Fibroblast of villous mesenchyme (primary cell): ENCODE data around the gene VGLL4. TPM values are rescaled to one million over a fixed set of nuclear protein-coding genes. Genes with fewer than 3 reads are reported as not detected.

Experiments used
- DNase-seq: peaks from one replicate; pipeline ENCODE4 v3.0.0-alpha.2; 2010; ENCODE audit warnings: low read depth
- H3K4me3 ChIP-seq: 2 replicates; pipeline ENCODE4 v1.5.1; 2011; ENCODE audit warnings: low read depth, mild to moderate bottlenecking, low read length
- total RNA-seq: library from RNA; depleted of rRNA; stranded (reverse); fragments of >200 nt; gene quantifications from 2 replicates; pipeline ENCODE4 v1.2.3, GENCODE V29; 2012
- TF ChIP-seq, protein P1 (sequence below): IDR thresholded peaks from 2 replicates; pipeline ENCODE4 v1.5.1; 2012; ENCODE audit warnings: low read depth, mild to moderate bottlenecking, low read length; ENCODE audit not compliant: insufficient read depth

Gene VGLL4
- total RNA-seq, 1 donor: 65.6 TPM

DNA sequence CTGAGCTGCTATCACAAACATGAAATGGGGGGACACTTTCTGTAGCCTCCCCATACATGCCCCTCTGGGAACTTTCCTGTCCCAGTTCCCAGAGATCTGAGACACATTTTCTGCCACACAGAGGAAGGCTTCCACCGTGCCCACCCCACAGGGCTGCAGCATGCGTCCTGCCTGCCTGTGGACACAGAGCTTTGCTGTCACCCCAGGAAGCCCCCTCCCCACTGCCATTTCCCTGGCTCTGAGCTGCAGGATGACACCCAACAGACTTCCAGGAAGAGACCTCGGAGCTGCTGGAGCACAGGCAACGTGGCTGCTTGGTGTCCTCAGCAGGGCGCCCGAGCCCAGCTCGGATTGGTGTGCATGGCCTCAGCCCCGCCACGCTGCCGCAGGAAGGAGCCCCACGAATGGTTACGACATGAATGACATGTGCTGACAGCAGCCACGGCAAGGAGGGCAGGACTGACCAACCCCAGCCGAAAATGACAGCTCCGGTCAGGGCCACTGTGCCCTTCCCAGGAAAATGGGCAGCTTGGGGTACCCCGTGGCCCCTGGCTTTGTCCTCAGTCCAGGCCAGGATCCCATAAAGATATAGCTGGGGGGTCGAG, 81.3 kb downstream of the VGLL4 start:
- H3K4me3 ChIP-seq: no peak overlapping the region
- TF ChIP-seq, protein P1, sequence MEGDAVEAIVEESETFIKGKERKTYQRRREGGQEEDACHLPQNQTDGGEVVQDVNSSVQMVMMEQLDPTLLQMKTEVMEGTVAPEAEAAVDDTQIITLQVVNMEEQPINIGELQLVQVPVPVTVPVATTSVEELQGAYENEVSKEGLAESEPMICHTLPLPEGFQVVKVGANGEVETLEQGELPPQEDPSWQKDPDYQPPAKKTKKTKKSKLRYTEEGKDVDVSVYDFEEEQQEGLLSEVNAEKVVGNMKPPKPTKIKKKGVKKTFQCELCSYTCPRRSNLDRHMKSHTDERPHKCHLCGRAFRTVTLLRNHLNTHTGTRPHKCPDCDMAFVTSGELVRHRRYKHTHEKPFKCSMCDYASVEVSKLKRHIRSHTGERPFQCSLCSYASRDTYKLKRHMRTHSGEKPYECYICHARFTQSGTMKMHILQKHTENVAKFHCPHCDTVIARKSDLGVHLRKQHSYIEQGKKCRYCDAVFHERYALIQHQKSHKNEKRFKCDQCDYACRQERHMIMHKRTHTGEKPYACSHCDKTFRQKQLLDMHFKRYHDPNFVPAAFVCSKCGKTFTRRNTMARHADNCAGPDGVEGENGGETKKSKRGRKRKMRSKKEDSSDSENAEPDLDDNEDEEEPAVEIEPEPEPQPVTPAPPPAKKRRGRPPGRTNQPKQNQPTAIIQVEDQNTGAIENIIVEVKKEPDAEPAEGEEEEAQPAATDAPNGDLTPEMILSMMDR: no peak
- no peak for DNase-seq

DNA sequence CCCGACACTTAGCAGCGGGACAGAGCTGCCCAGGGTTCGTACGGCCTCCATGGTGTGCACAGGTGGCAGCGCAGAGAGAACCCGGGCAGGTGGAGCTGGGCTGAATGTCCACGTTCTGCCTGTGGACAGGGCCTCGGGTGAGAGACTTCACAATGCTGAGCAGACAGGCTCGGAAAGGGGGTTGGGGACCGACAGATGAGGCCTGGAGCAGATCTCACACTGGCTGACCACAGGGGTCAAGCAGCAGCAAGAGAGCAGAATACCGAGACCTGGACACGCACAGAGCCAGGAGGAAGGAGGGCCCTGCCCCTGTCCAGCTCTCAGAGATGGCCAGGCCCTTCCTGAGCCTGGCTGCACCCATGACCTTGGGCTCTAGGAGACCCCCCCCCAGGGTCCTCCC, 83.0 kb downstream of the VGLL4 start:
- peak; percentile 73 for DNase-seq
- TF ChIP-seq, protein P1: no peak
- no peak overlapping the region for H3K4me3 ChIP-seq

DNA sequence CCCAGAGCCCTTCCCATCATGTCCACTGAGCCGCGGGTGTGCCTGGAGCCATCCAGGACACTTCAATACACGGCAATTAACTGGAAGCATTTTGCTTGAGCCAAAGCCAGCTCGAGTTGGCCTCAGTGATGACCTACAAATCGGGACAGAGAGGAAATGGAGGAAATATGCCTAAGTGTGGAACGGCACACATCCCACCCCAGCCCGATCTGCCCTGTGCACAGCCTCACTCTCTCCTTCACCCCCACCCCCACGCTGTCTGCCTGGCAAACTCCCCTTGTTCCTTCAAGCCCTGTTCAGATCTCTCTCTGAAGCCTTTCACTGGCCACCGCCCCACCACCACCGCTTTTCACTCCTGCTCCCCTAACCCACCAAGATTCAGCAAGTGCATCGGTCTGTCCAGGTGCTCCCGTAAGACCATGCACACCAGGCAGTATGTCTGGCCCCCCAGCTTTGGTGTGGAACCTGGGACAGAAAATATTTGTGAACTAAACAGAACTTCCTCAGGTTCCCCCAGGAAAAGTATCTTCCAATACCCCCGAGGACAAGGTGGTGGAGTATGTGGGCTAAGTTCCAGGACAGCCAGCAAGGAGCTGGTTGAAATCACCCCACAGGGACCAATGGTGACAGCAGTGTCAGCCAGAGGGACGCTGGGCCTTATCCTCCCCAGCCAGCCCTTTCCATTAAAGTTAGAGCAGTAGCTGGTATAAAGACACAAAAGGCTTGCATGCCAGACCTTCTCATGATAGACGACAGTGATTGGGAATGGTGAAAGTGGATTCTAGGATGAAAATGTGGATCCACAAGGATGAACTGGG, 83.7 kb downstream of the VGLL4 start:
- no peak for DNase-seq

DNA sequence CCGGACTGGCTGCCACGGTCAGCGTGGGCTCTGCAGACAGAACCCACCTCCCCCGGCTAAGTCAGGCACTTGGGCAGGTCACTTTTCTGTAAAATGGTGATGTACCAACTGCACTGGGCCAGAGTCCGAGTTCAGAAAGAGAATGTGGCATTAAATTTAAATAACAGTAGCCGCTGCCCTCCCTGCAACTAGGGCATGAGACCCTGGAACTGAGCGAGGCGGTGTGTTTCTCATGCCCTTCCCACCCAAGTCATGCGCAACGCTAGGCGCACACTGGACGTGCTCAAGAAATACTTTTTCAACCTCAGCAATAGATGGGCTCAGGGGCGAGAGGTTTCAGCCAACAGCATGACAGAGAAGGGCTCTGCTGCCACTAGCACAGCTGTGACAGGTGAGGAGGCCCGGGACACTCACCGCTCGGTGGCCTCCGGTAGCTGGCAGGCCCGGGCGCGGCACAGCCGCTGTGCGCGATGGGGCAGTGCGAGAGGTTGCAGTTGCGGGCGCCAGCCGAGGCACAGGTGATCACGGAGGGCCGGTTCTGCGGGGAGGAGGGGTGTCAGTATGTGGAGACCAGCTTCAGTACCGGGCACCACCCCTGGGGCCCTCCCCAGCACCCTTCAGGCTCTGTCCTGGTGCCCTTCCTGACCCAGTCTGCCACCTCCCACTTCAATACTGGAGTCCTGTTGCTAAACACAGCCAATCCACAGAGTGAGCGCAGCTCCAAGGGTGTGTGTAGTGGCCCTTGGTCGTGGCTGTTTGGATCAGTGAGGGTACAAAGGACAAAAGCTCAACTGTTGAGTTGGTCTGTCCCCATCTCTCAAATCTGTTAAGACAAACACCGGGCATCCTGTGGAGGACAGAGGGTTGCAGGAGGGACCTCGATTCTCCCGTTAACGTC, 84.5 kb downstream of the VGLL4 start:
- DNase-seq: no peak
- TF ChIP-seq, protein P1: no peak
- no peak overlapping the region for H3K4me3 ChIP-seq

More for the DNA sequence above, 83.7 kb downstream of the VGLL4 start:
- no peak overlapping the region for H3K4me3 ChIP-seq
- TF ChIP-seq, protein P1: no peak

DNA sequence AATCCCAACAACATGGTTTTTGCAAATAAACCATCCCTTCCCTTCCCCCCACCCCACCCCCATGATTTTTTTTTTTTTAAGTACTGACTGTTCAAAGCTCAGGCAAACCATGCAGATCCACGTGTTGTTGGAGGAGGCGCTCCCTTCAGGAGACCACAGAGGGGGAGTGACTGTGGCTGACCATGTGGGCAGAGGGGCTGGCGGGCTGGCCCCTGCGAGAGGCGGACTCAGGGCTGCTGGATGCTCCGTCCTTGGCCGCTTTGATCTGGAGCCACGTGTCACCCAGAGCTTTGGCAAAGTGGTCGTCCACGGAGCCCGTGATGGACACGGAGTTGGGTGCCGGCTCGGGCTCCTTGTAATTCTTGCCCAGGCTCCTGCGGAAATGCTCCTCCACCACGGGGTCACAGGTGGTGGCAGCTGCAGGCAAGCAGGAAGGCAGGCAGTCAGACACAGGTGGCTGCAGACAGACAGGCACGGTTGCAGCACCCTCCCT, 85.3 kb downstream of the VGLL4 start:
- H3K4me3 ChIP-seq: no peak overlapping the region
- no peak for DNase-seq
- TF ChIP-seq, protein P1: no peak

DNA sequence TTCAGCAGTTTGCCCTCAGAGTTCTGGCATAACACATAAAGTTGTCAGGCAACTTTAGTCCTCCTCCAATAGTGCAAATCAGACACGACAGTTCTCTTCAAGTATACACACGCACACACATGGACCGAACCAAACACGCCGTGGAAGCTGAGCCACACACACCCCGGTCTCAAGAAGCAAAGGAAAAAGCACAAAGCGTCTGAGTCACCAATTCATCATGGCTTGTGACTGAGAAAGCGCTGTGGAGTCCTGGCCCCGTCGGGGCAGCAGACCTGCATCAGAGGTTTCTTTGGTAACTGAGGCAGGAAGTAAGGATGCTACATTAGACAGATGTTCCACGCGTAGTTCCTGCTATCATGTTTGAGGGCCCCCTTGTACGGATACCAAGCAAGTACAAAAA, 85.7 kb downstream of the VGLL4 start:
- DNase-seq: peak; percentile 80
- H3K4me3 ChIP-seq: no peak overlapping the region
- TF ChIP-seq, protein P1: no peak
